Measurements from ENCODE around the gene FYTTD1. TPM values are rescaled to one million over a fixed set of nuclear protein-coding genes. Genes with fewer than 3 reads are reported as not detected.
"Not testable (repeated sequence)": the region's sequence is repeated elsewhere in the genome, so short reads cannot be mapped to it uniquely, and the experiment has no call there.

The FYTTD1 gene
- 10 to 100 TPM; 56.2 to 75.1 TPM for total RNA-seq
- long read RNA-seq, donor 1, full-length matches to known transcripts: 34 of 48 reads
- long read RNA-seq, donor 1, partial matches to known transcripts: 0 of 48 reads
- long read RNA-seq, donor 1, other reads (novel, unspliced or antisense): 14 of 48 reads
- long read RNA-seq, donor 2, full-length matches to known transcripts: 35 of 47 reads
- long read RNA-seq, donor 2, partial matches to known transcripts: 3 of 47 reads
- long read RNA-seq, donor 2, other reads (novel, unspliced or antisense): 9 of 47 reads

GRCh38 chr3:197749601-197750395, at the start of gene FYTTD1:
Gene FYTTD1 (plus strand): TSS chr3:197749883. CDS start chr3:197749972, 89 bp downstream.
- intact Hi-C loops (cut with DNase I): no loop called here
- peak; percentile 98 for DNase-seq (ENCODE audit: low spot score)

GRCh38 chr3:197700095-197700494, 49.6 kb upstream of the FYTTD1 start:
- DNase-seq (ENCODE audit: low spot score): no peak
- intact Hi-C loops (cut with DNase I): no loop called here

GRCh38 chr3:197701841-197702240, 47.8 kb upstream of the FYTTD1 start:
- intact Hi-C loops (cut with DNase I): no loop called here
- DNase-seq (ENCODE audit: low spot score): no peak

GRCh38 chr3:197706658-197707057, 43.0 kb upstream of the FYTTD1 start:
- intact Hi-C loops (cut with DNase I): no loop called here
- DNase-seq (ENCODE audit: low spot score): no peak

- intact Hi-C loops (cut with DNase I): no loop called here
- DNase-seq (ENCODE audit: low spot score): no peak
Measured at GRCh38 chr3:197709135-197709534, 40.5 kb upstream of the FYTTD1 start.

- DNase-seq (ENCODE audit: low spot score); intact Hi-C loops (cut with DNase I): not testable (repeated sequence)
Measured at GRCh38 chr3:197710965-197711364, 38.7 kb upstream of the FYTTD1 start.

- intact Hi-C loops (cut with DNase I): no loop called here
- peak; percentile 96 for DNase-seq (ENCODE audit: low spot score)
Measured at GRCh38 chr3:197711973-197712707, 37.5 kb upstream of the FYTTD1 start.

GRCh38 chr3:197713477-197713822, 36.2 kb upstream of the FYTTD1 start:
- DNase-seq (ENCODE audit: low spot score): no peak
- intact Hi-C loops (cut with DNase I): no loop called here

GRCh38 chr3:197714251-197714650, 35.4 kb upstream of the FYTTD1 start:
- no peak for DNase-seq (ENCODE audit: low spot score)
- intact Hi-C loops (cut with DNase I): no loop called here

GRCh38 chr3:197718891-197719290, 30.8 kb upstream of the FYTTD1 start:
- intact Hi-C loops (cut with DNase I): no loop called here
- peak; percentile 16 for DNase-seq (ENCODE audit: low spot score)

GRCh38 chr3:197720694-197721093, 29.0 kb upstream of the FYTTD1 start:
- intact Hi-C loops (cut with DNase I): no loop called here
- DNase-seq (ENCODE audit: low spot score): no peak

GRCh38 chr3:197722734-197723133, 26.9 kb upstream of the FYTTD1 start:
- intact Hi-C loops (cut with DNase I): no loop called here
- no peak for DNase-seq (ENCODE audit: low spot score)

GRCh38 chr3:197727878-197728277, 21.8 kb upstream of the FYTTD1 start:
- DNase-seq (ENCODE audit: low spot score); intact Hi-C loops (cut with DNase I): not testable (repeated sequence)

GRCh38 chr3:197728487-197728886, 21.2 kb upstream of the FYTTD1 start:
- DNase-seq (ENCODE audit: low spot score): no peak
- intact Hi-C loops (cut with DNase I): no loop called here

- intact Hi-C loops (cut with DNase I): no loop called here
- no peak for DNase-seq (ENCODE audit: low spot score)
Measured at GRCh38 chr3:197730200-197730599, 19.5 kb upstream of the FYTTD1 start.

GRCh38 chr3:197730770-197731169, 18.9 kb upstream of the FYTTD1 start:
- DNase-seq (ENCODE audit: low spot score); intact Hi-C loops (cut with DNase I): not testable (repeated sequence)

GRCh38 chr3:197731483-197731882, 18.2 kb upstream of the FYTTD1 start:
- DNase-seq (ENCODE audit: low spot score); intact Hi-C loops (cut with DNase I): not testable (repeated sequence)

GRCh38 chr3:197733042-197733441, 16.6 kb upstream of the FYTTD1 start:
- intact Hi-C loops (cut with DNase I): no loop called here
- no peak for DNase-seq (ENCODE audit: low spot score)

GRCh38 chr3:197734667-197735318, 14.9 kb upstream of the FYTTD1 start:
- no peak for DNase-seq (ENCODE audit: low spot score)
- intact Hi-C loops (cut with DNase I): no loop called here

- intact Hi-C loops (cut with DNase I): no loop called here
- DNase-seq (ENCODE audit: low spot score): no peak
Measured at GRCh38 chr3:197736010-197736490, 13.6 kb upstream of the FYTTD1 start.
